ENCODE results near the gene SI. TPM values are rescaled to one million over a fixed set of nuclear protein-coding genes. Genes with fewer than 3 reads are reported as not detected.

SI gene
- total RNA-seq, 1 experiment from 2014 or later = not detected

DNA sequence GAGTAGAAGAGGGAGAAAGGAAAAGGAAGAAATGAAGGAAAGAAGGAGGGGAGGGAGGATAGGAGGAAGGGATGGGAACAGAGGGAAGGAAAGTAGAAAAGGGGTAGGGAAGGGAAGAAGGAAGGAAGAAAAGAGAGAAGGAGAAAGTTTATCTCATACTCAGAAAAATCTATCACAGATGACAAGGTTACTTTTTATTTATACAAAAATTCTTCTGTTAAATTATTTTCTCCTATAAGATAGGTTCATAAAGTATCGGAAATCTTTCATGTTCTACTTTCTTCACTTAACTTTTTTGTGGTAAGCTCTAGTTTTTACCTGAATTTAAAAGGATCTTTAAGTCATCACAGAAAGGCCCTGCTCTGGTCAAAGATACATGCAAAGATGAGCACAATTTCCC, 38.1 kb downstream of the SI start:
- Histone ChIP-seq H3K23me2 (ENCODE audit: insufficient read length, low read depth, low read length, poor library complexity, severe bottlenecking) (no peaks in the 10 kb centered on the region), H3K79me1 (ENCODE audit: insufficient read depth, low read depth, low read length, poor library complexity, severe bottlenecking) (no peaks in the 10 kb centered on the region), H3K79me2 (ENCODE audit: insufficient read depth, low read length) (no peaks in the 10 kb centered on the region), H3K4me2 (ENCODE audit: insufficient read depth, insufficient read length, low read length) (no peak overlapping the region), H3K9me3 (ENCODE audit: control insufficient read depth, low read depth, low read length) (no peaks in the 10 kb centered on the region), H4K91ac (ENCODE audit: insufficient read length, low read depth, low read length) (no peak overlapping the region), H2BK120ac (ENCODE audit: low read depth, low read length, poor library complexity, severe bottlenecking) (no peak overlapping the region), H3K14ac (ENCODE audit: insufficient read depth, low read length) (no peak overlapping the region), H3K56ac (ENCODE audit: insufficient read length, low read depth, low read length) (no peak overlapping the region), H2BK20ac (ENCODE audit: low read depth, low read length, poor library complexity, severe bottlenecking) (no peak overlapping the region), H3K23ac (ENCODE audit: insufficient read length, low read depth, low read length) (no peak overlapping the region), H3K4ac (ENCODE audit: low read depth, low read length) (no peak overlapping the region), H4K5ac (ENCODE audit: insufficient read length, low read depth, low read length) (no peak overlapping the region), H2BK15ac (ENCODE audit: low read depth, low read length) (no peak overlapping the region), H3T11ph (ENCODE audit: low read length) (no peak overlapping the region), H2BK5ac (ENCODE audit: insufficient read length, low read length) (no peak overlapping the region), H3K27ac (ENCODE audit: insufficient read length, low read depth, low read length) (no peak overlapping the region), H3K27me3 (ENCODE audit: insufficient read depth, low read length) (no peaks in the 10 kb centered on the region), H3K18ac (ENCODE audit: insufficient read length, low read depth, low read length) (no peak overlapping the region), H3K4me1 (ENCODE audit: insufficient read depth, low read length) (no peaks in the 10 kb centered on the region), H4K20me1 (ENCODE audit: control insufficient read depth, insufficient read depth, insufficient read length) (no peaks in the 10 kb centered on the region), H3K9ac (ENCODE audit: extremely low read depth, insufficient read length, low read length) (no peak overlapping the region), H2BK12ac (ENCODE audit: insufficient read length, low read depth, low read length) (no peak overlapping the region), H4K8ac (replicated peaks; ENCODE audit: insufficient read length, low read depth, low read length) (no peak overlapping the region), H2AK5ac (ENCODE audit: insufficient read length, low read length) (no peak overlapping the region), H2AFZ (ENCODE audit: low read length) (no peak overlapping the region)
- H3K9me3 Mint-ChIP-seq = no peaks in the 10 kb centered on the region
- H3K4me1 Mint-ChIP-seq = no peaks in the 10 kb centered on the region
- WGBS (ENCODE audit: extremely low coverage, insufficient read length, low lambda C conversion rate) = no CpG with 5 or more reads among the region's 1 CpG
- H3K4me3 Mint-ChIP-seq = no peak overlapping the region
- DNase-seq = no peak
- H3K36me3 Mint-ChIP-seq (ENCODE audit: insufficient read depth in 1 of 3, low read depth in 3 of 3) = no peaks in the 10 kb centered on the region
- TF ChIP-seq, protein P1, sequence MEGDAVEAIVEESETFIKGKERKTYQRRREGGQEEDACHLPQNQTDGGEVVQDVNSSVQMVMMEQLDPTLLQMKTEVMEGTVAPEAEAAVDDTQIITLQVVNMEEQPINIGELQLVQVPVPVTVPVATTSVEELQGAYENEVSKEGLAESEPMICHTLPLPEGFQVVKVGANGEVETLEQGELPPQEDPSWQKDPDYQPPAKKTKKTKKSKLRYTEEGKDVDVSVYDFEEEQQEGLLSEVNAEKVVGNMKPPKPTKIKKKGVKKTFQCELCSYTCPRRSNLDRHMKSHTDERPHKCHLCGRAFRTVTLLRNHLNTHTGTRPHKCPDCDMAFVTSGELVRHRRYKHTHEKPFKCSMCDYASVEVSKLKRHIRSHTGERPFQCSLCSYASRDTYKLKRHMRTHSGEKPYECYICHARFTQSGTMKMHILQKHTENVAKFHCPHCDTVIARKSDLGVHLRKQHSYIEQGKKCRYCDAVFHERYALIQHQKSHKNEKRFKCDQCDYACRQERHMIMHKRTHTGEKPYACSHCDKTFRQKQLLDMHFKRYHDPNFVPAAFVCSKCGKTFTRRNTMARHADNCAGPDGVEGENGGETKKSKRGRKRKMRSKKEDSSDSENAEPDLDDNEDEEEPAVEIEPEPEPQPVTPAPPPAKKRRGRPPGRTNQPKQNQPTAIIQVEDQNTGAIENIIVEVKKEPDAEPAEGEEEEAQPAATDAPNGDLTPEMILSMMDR (conservative IDR thresholded peaks at IDR 0.05) = no peak
- no peaks in the 10 kb centered on the region for H3K27me3 Mint-ChIP-seq (ENCODE audit: low read depth)
- no peak overlapping the region for H3K27ac Mint-ChIP-seq
